Limb (tissue), 2 donors: ENCODE measurements around the gene CLEC17A.
"Not testable (repeated sequence)": the region's sequence is repeated elsewhere in the genome, so short reads cannot be mapped to it uniquely, and the experiment has no call there.

Source experiments
- DNase-seq, 2 donors: peaks; one replicate each; pipeline ENCODE4 v3.0.0-alpha.2; 2016; ENCODE audit errors: extremely low spot score in 2 of 2

CLEC17A gene

DNA sequence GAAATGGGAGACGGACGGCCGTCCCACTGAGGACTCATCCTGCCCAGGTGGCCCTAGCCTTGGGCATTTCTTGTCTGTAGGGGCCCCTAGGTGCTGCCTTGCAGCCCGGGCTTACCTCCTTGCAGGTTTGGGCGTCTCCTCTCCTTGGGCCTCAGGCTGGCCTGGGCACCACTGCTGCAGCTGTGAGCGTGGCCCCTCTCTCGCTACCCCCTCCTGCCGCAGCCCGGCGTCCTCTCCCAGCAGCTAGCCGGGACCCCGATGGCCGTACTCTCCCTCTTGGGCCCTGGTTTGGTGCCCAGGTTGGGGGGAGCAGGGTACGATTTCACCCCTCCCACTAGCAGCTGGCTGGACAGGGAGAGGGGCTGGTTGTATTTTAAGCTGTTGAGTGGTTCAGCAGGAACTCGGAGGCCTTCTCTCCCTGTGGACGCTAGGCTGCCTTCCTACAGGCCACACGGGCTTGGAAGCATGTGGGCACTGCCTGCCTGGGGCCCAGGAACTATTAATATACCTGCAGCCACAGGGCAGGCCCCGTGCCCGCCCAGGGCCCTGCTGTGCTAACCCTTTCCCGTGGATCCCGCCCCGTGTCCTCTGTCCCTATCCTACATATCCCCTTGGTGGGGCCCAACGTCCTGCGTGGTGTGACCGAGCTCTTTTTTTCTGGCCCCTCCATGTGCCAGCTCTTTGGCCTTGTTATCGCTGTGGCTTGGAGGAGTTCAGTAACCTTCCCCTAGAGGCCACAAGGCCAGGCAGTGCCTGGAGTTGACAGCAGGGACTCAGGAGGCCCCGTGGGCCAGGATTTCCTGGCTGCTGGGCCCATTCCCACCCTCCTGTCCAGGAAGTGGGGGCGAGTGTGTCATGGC is 22.7 kb upstream of the CLEC17A start:
- no peak for DNase-seq

DNA sequence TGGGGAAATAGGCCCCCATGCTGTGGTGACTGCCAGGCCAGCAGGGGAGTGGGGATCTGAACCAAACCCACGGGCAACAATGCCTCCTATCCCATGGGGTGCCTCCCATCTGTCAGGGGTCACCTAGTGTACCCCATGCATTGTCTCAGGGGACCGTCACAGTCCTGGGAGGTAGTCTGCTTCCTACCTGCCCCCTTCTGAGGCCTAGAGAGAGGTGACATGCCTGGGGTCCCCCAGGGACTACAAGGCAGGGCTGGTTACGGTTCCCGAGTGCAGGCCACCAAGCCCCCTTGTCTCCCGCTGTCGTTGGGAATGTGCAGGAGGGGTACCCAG is 22.1 kb upstream of the CLEC17A start:
- no peak for DNase-seq

DNA sequence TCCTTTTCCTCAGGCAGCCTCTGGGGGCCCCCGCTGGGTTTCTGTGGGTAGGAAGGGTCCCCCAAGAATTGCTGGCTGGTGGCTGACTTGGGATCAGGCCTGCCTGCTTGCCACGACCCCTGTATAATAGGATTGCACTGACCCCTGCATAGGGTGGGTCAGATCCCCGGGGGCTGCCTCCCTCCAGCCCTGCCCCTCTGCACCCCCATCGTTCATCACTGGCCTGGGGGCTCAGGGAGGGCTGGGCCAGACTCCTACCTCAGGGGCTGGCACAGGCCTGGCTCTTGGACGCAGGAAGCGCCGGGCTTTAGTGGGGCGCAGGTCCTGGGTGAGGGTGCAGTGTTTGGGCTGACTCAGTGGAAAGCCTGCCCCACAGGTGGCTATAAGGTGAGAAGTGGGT is 21.6 kb upstream of the CLEC17A start:
- DNase-seq, result no peak

DNA sequence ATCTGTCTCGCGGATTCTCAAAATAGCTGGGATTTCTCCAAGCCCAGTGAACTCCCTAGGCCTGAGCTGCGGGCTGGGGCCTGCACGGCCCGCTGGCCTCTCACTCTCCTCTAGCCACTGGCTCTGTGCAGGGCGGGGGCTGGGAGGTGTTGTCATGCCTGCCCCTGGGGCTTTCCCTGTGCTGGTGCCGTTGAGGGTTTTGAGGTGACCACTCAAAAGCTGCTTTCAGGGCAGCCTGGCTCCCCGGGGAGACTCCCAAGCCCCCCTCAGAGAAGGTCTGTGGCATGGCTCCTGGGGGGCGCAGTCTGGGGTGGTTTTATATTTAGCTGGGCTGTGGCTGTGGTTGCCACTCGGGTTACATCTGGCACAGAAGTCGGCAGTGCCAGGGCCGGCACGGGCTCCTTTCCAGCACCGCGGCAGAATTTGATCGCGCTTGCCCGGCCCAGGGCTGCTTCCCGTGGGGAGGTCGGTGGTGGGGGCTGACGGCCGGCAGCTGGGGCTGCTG is 21.0 kb upstream of the CLEC17A start:
- DNase-seq, result no peak

DNA sequence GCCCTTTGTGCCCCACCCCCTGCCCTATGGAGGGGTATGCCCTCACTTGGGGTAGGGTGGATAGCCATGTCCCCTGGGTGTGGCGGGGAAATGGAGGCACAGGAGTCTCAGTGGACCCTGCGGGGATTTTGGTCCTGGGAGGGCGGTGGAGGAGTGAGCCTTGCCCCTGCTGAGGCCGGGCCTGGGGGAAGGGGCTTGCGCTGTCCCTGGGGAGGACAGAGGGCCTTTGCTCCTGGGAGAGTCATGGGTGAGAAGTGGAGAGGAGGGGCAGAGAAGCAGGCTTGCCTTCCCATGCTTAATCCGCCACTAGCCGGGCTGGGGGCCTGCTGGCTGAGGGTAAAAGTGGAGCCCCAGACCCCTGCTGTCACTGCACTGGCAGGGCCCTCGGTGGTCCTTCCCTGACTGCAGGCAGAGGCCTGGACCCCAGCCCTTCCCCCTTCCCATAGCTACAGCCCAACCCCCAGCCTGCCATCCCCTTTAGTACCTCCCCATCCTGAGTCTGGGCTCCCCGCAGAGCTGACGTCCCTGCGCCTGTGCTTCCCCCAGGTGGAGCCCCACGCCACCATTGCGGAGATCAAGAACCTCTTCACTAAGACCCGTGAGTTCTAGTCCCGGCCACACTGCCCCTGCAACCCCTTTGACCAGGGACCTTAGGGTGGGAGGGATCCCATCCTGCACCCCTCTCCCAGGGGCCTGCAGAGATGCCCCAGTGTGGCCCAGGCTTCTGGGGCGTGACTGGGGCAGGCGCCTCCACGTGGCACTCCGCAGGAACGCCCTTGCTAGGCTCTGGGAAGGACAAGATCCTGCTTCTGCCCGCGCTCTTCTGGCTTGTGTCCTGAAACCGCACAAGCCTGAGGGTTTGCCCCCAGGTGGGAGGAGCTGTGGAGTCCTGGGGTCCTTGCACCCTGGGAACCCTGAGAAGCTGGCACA is 20.0 kb upstream of the CLEC17A start:
- DNase-seq, result no peak

DNA sequence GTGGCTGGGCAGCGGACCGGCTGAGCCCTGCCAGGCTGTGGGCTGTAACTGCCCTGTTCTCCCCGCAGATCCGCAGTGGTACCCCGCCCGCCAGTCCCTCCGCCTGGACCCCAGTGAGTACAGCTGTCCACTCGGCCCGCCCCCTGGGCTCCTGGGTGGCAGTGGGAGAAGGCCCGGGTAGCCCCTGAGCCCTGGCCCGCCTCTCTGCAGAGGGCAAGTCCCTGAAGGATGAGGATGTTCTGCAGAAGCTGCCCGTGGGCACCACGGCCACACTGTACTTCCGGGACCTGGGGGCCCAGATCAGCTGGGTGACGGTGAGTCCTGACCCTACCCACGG is 19.3 kb upstream of the CLEC17A start:
- DNase-seq, result no peak

DNA sequence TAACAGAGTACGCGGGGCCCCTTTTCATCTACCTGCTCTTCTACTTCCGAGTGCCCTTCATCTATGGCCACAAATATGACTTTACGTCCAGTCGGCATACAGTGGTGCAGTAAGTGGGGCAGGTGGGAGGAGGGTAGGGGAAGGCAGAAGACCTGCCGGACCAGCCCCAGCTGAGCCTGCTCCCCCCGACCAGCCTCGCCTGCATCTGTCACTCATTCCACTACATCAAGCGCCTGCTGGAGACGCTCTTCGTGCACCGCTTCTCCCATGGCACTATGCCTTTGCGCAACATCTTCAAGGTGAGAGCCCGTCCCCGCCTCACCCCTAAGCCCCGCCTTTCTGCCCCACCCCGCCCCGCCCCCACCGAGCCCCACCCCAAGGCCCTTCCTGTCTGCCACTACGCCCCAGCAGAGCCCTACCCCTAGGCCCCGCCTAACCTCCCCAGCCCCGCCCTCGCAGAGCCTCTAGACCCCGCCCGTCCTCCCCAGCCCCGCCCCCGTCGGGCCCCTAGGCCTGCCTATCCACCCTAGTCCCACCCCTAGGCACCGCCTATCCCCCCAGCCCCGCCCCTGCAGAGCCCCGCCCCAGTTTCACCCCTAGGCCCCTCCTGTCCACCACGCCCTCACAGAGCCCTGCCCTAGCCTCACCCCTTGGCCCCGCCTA is 18.8 kb upstream of the CLEC17A start:
- DNase-seq, result no peak

DNA sequence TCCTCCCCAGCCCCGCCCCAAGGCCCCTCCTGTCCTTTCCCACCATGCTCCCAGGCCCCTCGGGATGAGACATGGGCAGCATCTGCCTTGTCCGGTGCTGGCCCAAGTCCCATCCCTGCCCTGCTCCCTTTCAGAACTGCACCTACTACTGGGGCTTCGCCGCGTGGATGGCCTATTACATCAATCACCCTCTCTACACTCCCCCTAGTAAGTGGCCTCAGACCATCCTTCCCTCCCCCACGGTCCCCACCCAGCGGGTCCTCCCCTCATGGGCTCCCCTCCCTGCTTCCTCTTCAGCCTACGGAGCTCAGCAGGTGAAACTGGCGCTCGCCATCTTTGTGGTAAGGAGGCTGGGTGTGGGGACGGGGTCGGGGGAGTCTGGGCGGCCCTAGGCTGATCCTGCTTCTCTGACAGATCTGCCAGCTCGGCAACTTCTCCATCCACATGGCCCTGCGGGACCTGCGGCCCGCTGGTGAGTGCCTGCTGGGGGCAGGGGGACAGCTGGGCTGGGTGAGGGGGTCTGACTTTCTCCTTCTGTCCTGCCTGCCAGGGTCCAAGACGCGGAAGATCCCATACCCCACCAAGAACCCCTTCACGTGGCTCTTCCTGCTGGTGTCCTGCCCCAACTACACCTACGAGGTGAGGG is 18.1 kb upstream of the CLEC17A start:
- not testable (repeated sequence) for DNase-seq

DNA sequence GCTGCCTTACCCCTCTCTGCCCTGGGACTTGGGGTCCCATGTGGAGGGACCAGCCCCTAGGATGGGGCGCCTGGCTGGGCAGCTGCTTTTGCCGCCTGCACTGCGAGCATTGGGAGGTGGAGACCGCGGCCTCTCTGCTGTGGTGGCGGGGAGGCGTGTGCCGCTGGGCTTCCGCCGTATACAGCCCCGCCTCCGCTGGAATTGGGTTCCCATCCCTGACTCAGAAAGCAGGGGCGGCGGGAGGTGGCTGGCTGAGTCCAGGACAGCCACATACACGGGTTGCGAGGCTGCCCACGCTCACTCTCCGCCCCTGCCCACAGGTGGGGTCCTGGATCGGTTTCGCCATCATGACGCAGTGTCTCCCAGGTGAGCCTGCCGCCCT is 17.6 kb upstream of the CLEC17A start:
- DNase-seq, result no peak

DNA sequence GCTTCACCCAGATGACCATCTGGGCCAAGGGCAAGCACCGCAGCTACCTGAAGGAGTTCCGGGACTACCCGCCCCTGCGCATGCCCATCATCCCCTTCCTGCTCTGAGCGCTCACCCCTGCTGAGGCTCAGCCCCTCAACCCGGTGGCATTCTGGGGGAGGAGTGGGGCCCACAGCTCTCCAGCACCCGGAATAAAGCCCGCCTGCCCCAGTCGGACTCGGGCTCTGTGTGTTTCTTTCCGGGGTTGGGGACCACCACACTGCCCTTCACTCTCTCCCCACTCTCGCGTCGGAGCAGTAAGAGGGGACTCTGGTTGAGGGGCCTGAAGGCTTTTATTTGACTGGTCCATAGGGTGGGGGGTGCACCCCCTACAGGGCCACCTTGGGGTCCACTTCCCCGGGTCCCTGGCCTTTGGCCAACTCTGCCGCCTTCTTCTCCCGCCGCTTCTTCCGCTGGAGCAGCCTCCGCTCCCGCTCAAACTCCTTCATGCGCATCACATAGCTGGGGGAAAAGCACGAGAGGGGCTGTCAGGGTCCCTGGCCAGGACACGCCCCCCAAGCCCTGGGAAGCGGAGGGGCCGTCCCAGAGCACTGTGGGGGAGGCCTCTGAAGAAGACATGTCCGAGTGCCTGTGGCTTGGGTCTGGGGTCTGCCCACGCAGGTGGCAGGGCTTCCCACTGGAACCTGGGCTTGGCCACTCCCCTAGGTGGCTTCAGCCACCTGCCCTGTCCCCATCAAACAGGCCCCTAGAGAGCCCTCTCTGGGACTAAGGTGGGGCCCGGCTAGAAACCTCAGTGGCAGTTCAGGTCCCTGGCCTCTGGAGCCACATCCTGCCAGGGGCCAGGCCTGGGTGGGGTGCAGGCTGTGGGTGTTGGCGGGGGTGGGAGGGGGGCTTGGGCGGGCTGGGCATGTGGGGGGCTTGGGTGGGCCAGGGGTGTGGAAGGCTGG is 16.8 kb upstream of the CLEC17A start:
- no peak for DNase-seq

DNA sequence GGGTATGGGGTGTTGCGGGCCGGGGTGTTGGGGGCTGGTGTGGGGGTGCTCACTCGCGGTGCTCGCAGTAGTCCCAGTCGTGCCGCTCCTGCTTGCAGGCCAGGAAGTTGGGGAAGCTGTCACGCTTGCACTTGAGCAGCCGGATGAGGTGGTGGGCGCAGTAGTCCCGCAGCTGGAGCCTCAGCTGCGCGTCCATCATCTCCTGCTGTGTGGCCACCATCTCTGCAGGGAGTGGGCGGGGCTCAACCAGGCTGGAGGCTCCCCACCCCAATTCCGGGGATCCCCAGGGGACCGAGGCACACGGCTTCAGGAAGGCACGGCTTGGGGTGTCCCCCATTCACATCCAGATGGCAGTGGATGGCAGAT is 16.2 kb upstream of the CLEC17A start:
- DNase-seq, result no peak

DNA sequence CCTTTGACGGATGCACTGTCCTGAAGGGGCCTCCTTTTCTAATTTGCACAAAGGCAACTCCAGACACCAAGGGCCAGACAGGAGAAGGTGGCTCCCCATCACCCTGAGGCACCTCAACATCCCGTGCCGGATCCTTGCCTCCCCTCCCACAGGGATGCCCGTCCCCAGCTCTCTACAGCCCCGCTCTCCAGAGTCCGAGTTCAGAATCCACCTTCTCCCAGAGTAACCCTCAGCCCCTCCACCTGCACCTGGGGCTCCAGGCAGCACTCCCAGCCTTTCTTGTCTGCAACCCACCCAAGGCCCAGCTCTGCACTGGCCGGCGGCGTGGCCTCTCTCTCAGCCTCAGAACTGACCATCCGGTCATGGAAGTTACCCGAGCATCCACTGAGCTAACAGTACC is 15.8 kb upstream of the CLEC17A start:
- DNase-seq, result no peak

DNA sequence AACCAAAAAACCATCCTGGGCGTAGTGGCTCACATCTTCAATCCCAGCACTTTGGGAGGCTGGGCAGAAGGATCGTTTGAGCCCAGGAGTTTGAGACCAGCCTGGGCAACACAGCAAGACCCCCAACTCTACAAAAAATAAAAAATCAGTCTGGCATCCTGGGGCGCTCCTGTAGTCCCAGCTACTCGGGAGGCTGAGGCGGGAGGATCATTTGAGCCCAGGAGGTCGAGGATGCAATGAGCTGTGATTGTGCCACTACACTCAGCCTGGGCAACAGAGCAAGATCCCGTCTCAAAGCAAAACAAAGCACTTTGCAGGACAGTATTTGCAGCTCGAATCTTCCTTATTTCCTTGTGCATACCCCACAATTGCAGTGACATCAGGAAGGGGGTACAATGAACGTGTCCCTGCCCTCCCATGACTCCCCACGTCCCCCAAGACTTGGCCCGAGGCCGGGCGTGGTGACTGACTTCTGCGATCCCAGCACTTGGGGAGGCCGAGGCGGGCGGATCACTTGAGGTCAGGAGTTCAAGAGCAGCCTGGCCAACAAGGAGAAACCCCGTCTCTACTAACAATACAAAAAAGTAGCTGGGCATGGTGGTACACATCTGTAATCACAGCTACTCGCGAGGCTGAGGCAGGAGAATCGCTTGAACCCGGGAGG is 11.9 kb upstream of the CLEC17A start:
- no peak for DNase-seq

DNA sequence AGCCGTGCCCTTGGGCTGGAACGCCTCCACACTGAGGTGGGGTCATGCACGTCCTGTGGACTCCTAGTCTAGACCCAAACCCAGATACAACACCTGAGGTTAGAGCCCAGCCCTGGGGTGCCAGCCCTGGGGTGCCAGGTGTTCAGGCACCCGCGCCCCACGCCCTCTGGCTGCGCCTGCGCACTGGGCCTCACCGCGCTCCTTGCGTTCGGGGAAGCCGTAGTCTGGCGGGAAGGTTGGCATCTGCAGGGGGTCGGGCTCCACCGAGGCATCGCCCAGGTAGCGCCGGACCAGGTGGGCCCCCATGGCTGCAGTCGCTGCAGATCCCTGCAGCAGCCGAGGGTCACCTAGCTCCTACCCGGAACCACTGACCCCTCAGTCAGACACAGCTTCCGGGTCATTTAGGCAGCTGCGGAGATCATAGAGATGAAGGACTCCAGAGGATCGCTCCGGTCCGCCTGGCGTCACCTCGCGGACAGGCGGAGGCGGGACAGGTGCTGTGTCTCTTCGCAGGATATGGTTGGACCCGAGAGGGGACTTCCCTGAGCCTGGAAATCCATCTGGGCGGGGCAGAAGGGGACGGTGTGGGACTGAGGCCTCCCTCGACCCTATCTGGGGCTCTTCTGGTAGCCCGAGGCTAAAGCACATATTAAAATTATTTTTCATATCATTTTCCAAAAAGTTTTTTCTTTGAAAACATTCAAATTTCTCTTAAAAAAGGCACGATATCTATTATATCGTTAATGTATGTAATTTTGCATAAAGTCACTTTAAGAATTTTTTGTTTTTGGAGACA is 11.0 kb upstream of the CLEC17A start, which contains the start of gene NDUFB7:
NDUFB7 (minus strand) TSS at position 372 of the 796 bp plus-strand sequence; CDS start at position 306, 66 bp downstream.
- DNase-seq, result peak; percentile 91 to 93

DNA sequence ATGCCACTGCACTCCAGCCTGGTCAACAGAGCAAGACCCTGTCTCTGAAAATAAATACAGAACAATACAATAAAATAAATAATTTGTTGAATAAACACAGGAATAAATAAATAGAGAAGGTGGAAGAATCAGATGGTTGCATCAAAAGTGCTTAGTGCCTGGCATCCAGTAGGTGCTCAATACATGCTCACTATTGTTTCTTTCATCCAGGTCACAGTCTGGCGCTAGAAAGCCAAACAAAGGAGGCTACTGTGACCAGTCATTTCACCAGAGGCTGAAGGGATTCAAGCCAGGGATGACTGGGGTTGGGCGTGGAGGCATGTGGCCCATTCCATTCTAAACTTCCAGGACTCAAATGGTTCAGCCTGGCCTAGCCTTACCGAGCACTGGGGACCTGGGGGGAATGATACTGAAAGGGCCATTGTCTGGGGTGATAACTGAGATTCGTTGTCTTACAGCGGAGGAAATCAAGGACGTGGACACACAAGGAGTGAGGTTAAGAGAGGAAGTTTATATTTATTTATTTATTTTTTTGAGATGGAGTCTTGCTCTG is 7.4 kb upstream of the CLEC17A start:
- no peak for DNase-seq

DNA sequence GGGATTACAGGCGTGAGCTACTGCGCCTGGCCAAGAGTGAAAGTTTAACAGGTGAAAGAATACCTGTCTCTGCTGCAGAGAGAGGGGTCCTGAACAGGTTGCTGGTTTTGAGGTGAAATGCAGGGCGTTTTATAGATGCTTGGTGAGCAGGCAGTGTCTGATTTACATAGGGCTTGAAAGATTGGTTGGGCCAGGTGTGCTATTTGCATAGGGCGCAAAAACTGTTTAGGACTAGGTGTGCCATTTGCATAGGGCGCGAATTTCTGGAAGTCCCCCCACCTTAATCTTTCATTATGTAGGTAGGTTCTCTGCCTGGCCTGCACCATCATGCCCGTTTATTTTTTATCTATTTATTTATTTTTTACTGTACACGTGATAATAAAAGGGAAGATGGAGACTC is 6.5 kb upstream of the CLEC17A start:
- no peak for DNase-seq

DNA sequence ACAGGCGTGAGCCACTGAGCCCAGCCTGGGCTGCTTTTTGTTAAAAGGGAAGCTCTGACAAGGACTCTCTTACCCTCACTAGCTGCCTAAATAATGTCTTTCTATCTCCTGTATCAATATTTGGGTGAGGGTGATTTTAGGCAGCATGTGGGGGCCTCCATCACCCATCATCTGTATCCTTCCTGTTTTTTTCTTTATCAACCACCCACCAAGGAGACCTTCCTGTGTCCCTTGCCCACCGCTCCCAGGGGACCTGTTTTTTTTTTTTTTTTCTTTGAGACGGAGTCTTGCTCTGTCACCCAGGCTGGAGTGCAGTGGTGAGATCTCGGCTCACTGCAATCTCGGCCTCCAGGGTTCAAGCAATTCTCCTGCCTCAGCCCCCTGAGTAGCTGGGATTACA is 5.6 kb upstream of the CLEC17A start:
- DNase-seq, result no peak

DNA sequence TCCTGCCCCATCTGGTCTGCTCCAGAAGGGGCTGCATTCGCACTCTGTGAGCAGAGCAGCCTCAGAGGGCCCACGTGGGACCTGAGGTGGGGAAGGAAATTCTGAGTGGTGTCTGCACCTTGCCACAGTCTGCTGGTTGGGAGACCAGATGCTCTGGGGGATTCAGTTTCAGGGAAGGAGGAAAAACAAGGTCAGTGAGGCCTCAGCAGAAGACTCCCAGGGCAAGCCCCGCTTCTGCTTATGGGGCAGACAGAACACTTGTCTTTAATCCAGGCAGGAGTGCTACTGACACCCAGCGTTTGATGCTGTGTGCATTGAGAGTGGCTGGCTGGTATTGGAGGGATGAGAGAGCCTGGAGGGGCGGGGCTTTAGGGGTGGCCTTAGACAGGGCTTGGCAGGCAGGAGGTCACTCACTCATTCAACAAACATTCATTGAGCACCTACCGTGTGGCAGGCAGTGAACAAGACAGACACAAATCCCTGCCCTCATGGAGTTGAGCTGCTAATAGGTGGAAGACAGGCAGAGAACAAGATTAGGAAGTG is 4.9 kb upstream of the CLEC17A start:
- DNase-seq, result no peak
